Breast epithelium (tissue), 4 donors: Measurements from ENCODE around the gene MGAT1. TPM values are rescaled to one million over a fixed set of nuclear protein-coding genes. Genes with fewer than 3 reads are reported as not detected.

Source experiments
- DNase-seq, 2 donors: peaks; one replicate each; pipeline ENCODE4 v3.0.0-alpha.2; 2019; ENCODE audit warnings: low spot score in 2 of 2
- H3K27ac ChIP-seq, 2 donors: fragments of 200-600 bp; sonication (generic) in 1 of 2; one replicate each; pipeline ENCODE4 v1.5.1; 2016 to 2019; ENCODE audit warnings: mild to moderate bottlenecking in 1 of 2
- H3K27me3 ChIP-seq, 2 donors: fragments of 200-600 bp; sonication (generic) in 1 of 2; one replicate each; pipeline versions ENCODE4 v1.5.1 to v1.6.0; 2017 to 2019; ENCODE audit warnings: control low read depth in 1 of 2, mild to moderate bottlenecking in 1 of 2
- H3K36me3 ChIP-seq: fragments of 200-600 bp; one replicate; pipeline ENCODE4 v1.5.1; 2019
- H3K4me1 ChIP-seq, 2 donors: fragments of 200-600 bp; sonication (generic); one replicate each; pipeline ENCODE4 v1.5.1; 2016 to 2019; ENCODE audit warnings: control low read depth in 1 of 2
- H3K4me3 ChIP-seq, 3 donors: fragments of 200-600 bp; sonication (generic); 1 replicate in 2 of 3; 2 replicates in 1 of 3; pipeline ENCODE4 v1.5.1; 2016 to 2019; ENCODE audit warnings: mild to moderate bottlenecking in 3 of 3, moderate library complexity in 2 of 3
- H3K9me3 ChIP-seq, 2 donors: fragments of 200-600 bp; sonication (generic) in 1 of 2; one replicate each; pipeline ENCODE4 v1.5.1; 2016 to 2019; ENCODE audit warnings: control low read depth in 1 of 2
- CTCF ChIP-seq, 3 donors: fragments of 450-650 bp; IDR thresholded peaks; one replicate each; pipeline ENCODE4 v1.5.1; 2016 to 2017; ENCODE audit warnings: antibody characterized with exemption in 3 of 3, mild to moderate bottlenecking in 3 of 3, moderate library complexity in 3 of 3
- POLR2A ChIP-seq: fragments of 450-650 bp; IDR thresholded peaks from one replicate; pipeline ENCODE4 v1.6.1; 2016; ENCODE audit warnings: antibody characterized with exemption, mild to moderate bottlenecking, moderate library complexity
- POLR2AphosphoS5 ChIP-seq, 3 donors: sonication (generic); formaldehyde crosslinking; IDR thresholded peaks; one replicate each; pipeline ENCODE4 v1.6.1; 2017; ENCODE audit warnings: antibody characterized with exemption in 3 of 3
- intact Hi-C: fragments of 100-400 bp; cut with DNase I; formaldehyde crosslinking; loops from one replicate; pipeline ENCODE4 v1.15.1; 2023; ENCODE audit warnings: low total_unique reads
- total RNA-seq, 3 donors: library from RNA; depleted of rRNA; stranded (reverse); fragments of >200 nt; gene quantifications; one replicate each; pipeline ENCODE4 v1.1.0, GENCODE V29; 2016

The MGAT1 gene
- total RNA-seq, 3 donors from 2014 or later: 127 to 236 (median 163) TPM

- no peaks in the 10 kb centered on the region for H3K27me3 ChIP-seq
- TF ChIP-seq POLR2A (no peak), CTCF (IDR thresholded peaks at IDR 0.05) (no peak), POLR2AphosphoS5 (IDR thresholded peaks at IDR 0.05) (no peak)
- H3K9me3 ChIP-seq: no peaks in the 10 kb centered on the region
- intact Hi-C loops: no loop called here
- DNase-seq: peak; percentile 64 to 85
- no peaks in the 10 kb centered on the region for H3K36me3 ChIP-seq
- H3K4me1 ChIP-seq: peaks cover 0 to 11% of the 10 kb centered on the region in 2 donors
- H3K27ac ChIP-seq: peak overlapping the region; percentile 59 to 72
- H3K4me3 ChIP-seq: no peak overlapping the region
Measured at GRCh38 chr5:180825768-180826525, 23.3 kb upstream of the MGAT1 start.

DNA sequence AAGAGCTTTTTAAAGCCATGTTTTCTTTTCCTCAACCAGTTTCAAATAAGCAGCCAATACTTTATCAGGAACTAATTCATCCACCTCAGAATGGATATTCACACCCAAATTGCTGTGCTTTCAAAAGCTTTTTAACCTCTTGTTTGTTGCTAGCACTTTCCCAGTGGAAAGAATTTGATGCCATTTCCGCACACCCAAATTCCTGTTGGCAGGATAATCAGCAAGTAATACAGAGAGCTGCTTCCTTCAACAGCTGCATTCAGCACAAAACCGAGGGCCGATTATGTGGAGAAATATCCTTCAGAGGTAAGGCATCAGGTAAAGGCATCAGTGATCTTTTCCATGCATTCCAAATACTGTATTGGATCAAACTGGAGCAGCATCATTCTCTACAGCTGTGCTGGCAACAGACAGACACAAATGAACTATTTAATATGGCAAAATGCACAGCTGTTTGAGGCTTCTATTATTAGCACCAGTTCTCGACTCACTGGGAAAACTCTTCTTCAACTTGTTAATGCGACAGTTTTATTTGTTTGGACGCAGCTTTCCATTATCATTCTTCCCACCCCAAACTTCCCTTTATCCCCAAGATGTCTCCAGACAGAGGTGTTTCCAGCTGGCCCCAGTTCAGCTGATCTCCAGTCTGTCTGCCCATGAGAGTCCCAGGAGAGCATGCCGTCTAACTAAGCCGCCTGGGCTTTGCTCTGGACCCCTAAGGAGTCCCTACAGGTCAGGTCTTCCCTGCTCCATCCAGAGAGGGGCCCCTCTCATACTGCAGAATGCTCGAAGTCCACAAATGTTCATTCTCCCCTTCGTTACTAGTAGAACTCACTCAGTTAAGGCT is 22.2 kb upstream of the MGAT1 start:
- Histone ChIP-seq H3K9me3 (no peaks in the 10 kb centered on the region), H3K36me3 (no peaks in the 10 kb centered on the region), H3K27me3 (no peaks in the 10 kb centered on the region), H3K4me1 (peaks cover 0 to 4% of the 10 kb centered on the region in 2 donors), H3K27ac (peak overlapping the region; percentile 59 to 72), H3K4me3 (no peak overlapping the region)
- no peak for TF ChIP-seq POLR2A
- no peak for TF ChIP-seq POLR2AphosphoS5 (IDR thresholded peaks at IDR 0.05)
- no peak for TF ChIP-seq CTCF (IDR thresholded peaks at IDR 0.05)
- DNase-seq: no peak
- intact Hi-C loops: no loop called here

GRCh38 chr5:180823940-180824629 is 21.5 kb upstream of the MGAT1 start:
- intact Hi-C loops: no loop called here
- no peak overlapping the region for H3K4me3 ChIP-seq
- H3K4me1 ChIP-seq: no peaks in the 10 kb centered on the region
- TF ChIP-seq CTCF (IDR thresholded peaks at IDR 0.05) (no peak), POLR2A (no peak), POLR2AphosphoS5 (IDR thresholded peaks at IDR 0.05) (no peak)
- no peaks in the 10 kb centered on the region for H3K27me3 ChIP-seq
- H3K9me3 ChIP-seq: no peaks in the 10 kb centered on the region
- no peaks in the 10 kb centered on the region for H3K36me3 ChIP-seq
- no peak for DNase-seq
- H3K27ac ChIP-seq: peak overlapping the region; percentile 59 to 72

- H3K36me3 ChIP-seq: no peaks in the 10 kb centered on the region
- H3K4me3 ChIP-seq: no peak overlapping the region
- H3K4me1 ChIP-seq: no peaks in the 10 kb centered on the region
- no peaks in the 10 kb centered on the region for H3K9me3 ChIP-seq
- no peaks in the 10 kb centered on the region for H3K27me3 ChIP-seq
- peak overlapping the region in 1 of 2 donors; percentile 50 for H3K27ac ChIP-seq
- DNase-seq: no peak
- TF ChIP-seq POLR2A (no peak), POLR2AphosphoS5 (IDR thresholded peaks at IDR 0.05) (no peak), CTCF (IDR thresholded peaks at IDR 0.05) (no peak)
- intact Hi-C loops: no loop called here
Measured at GRCh38 chr5:180823346-180823745, 20.7 kb upstream of the MGAT1 start.
